Measurements from ENCODE around the gene DEK.

The DEK gene

DNA sequence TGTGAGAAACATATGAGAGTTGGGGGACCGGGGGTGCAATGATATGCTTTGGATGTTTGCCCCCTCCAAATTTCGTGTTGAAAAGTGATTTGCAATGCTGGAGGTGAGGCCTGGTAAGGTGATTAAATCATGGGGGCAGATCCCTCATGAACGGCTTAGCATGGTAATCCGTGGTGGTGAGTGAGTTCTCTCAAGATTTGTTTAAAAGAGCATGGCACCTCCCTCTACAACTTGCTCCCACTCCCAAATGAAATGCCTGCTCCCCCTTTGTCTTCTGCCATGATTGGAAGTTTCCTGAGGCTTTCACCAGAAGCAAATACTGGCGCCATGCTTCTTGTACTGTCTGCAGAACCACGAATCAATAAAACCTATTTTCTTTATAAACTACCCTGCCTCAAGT lies 2.5 kb downstream of the DEK start:
- H3K4me3 ChIP-seq (ENCODE audit: low read length): peak overlapping the region; percentile 71
- no peaks in the 10 kb centered on the region for H3K27me3 ChIP-seq (ENCODE audit: insufficient read depth, low read length)
- H2AFZ ChIP-seq (ENCODE audit: low read depth, low read length): no peak overlapping the region
- H3K36me3 ChIP-seq (ENCODE audit: insufficient read depth, low read length): peaks cover 48% of the 10 kb centered on the region
- H3K9me3 ChIP-seq (ENCODE audit: low read length): peaks cover 3% of the 10 kb centered on the region
- peaks cover 20% of the 10 kb centered on the region for H3K4me1 ChIP-seq (ENCODE audit: insufficient read depth, low read length)

GRCh38 chr6:18260448-18261106 lies 3.8 kb downstream of the DEK start:
- peaks cover 3% of the 10 kb centered on the region for H3K9me3 ChIP-seq (ENCODE audit: low read length)
- no peaks in the 10 kb centered on the region for H3K27me3 ChIP-seq (ENCODE audit: insufficient read depth, low read length)
- no peak overlapping the region for H3K4me3 ChIP-seq (ENCODE audit: low read length)
- H3K4me1 ChIP-seq (ENCODE audit: insufficient read depth, low read length): peaks cover 20% of the 10 kb centered on the region
- no peak overlapping the region for H2AFZ ChIP-seq (ENCODE audit: low read depth, low read length)
- H3K36me3 ChIP-seq (ENCODE audit: insufficient read depth, low read length): peaks cover 60% of the 10 kb centered on the region

DNA sequence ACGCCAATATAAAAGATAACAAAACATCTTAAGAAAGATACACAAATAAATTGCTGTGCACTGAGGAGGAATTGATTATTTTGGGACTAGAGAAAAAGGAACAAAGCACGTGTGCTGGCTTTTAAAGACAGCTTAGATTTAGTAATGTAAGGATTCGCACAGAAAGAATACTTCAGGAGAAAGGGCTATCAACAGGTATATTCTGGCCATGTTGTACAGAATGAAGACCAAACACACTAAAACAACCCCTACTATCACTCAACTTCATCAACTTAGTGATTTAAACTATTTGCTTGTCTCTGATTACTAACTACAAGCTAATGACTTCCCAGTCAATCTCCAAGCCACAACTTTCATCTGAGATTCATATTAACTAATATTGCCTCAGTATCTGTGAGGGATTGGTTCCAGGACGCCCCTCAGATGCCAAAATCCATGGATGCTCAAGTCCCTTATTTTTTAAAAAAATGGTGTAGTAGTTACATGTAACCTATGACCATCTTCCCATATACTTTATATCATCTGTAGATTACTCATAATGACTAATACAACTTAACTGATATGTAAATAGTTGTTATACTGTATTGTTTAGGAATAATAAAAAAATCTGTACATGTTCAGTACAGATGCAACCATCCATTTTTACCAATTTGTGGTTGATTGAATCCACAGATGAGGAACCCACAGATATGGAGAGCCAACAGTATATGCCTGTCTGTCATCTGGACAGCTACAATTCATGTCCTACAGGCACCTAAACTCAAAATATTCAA lies 4.5 kb downstream of the DEK start:
- Histone ChIP-seq H2AFZ (ENCODE audit: low read depth, low read length) (no peak overlapping the region), H3K4me1 (ENCODE audit: insufficient read depth, low read length) (peaks cover 14% of the 10 kb centered on the region), H3K27me3 (ENCODE audit: insufficient read depth, low read length) (no peaks in the 10 kb centered on the region), H3K9me3 (ENCODE audit: low read length) (peaks cover 3% of the 10 kb centered on the region), H3K36me3 (ENCODE audit: insufficient read depth, low read length) (peaks cover 67% of the 10 kb centered on the region), H3K4me3 (ENCODE audit: low read length) (no peak overlapping the region)

DNA sequence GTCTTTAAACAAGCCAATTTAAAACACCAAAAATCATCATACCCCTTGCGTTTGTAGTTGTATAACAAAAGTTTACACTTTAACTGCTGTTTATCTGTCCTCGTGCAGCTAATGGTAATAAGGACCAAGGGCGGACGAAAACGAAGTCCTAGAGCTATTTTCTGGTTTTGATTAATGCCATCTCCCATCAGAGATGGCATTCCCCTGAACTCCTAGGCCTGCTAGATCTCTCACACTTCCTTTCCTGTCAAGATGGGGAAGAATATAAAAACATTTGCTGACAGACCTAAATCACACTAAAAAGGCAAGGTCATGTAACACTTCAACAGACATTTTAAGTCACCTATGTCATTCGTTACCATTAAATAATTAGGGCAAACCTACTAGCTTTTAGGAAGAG lies 9.5 kb downstream of the DEK start:
- Histone ChIP-seq H3K27me3 (ENCODE audit: insufficient read depth, low read length) (no peaks in the 10 kb centered on the region), H2AFZ (ENCODE audit: low read depth, low read length) (no peak overlapping the region), H3K4me1 (ENCODE audit: insufficient read depth, low read length) (no peaks in the 10 kb centered on the region), H3K36me3 (ENCODE audit: insufficient read depth, low read length) (peaks cover 88% of the 10 kb centered on the region), H3K4me3 (ENCODE audit: low read length) (no peak overlapping the region), H3K9me3 (ENCODE audit: low read length) (peaks cover 1% of the 10 kb centered on the region)

DNA sequence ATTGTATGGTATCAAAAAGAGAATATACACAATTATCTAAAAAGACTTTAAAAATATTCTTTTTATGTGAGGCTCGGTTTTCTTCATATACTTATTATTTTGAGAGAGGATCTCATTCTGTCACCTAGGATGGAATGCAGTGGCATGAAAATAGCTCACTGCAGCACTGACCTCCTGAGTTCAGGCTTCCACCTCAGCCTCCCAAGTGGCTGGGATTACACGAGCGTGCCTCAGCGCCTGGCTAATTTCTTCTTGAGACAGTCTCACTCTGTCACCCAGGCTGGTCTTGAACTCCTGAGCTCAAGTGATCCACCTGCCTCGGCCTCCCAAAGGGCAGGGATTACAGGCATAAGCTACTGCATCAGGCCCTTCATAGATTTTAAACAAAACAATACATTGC lies 10.7 kb downstream of the DEK start:
- Histone ChIP-seq H3K36me3 (ENCODE audit: insufficient read depth, low read length) (peaks cover 91% of the 10 kb centered on the region), H2AFZ (ENCODE audit: low read depth, low read length) (no peak overlapping the region), H3K27me3 (ENCODE audit: insufficient read depth, low read length) (no peaks in the 10 kb centered on the region), H3K4me3 (ENCODE audit: low read length) (no peak overlapping the region), H3K4me1 (ENCODE audit: insufficient read depth, low read length) (no peaks in the 10 kb centered on the region), H3K9me3 (ENCODE audit: low read length) (peaks cover 1% of the 10 kb centered on the region)

- Histone ChIP-seq H2AFZ (ENCODE audit: low read depth, low read length) (no peak overlapping the region), H3K36me3 (ENCODE audit: insufficient read depth, low read length) (peaks cover 91% of the 10 kb centered on the region), H3K9me3 (ENCODE audit: low read length) (no peaks in the 10 kb centered on the region), H3K4me3 (ENCODE audit: low read length) (no peak overlapping the region), H3K4me1 (ENCODE audit: insufficient read depth, low read length) (no peaks in the 10 kb centered on the region), H3K27me3 (ENCODE audit: insufficient read depth, low read length) (no peaks in the 10 kb centered on the region)
Measured at GRCh38 chr6:18249271-18249670, 15.1 kb downstream of the DEK start.

DNA sequence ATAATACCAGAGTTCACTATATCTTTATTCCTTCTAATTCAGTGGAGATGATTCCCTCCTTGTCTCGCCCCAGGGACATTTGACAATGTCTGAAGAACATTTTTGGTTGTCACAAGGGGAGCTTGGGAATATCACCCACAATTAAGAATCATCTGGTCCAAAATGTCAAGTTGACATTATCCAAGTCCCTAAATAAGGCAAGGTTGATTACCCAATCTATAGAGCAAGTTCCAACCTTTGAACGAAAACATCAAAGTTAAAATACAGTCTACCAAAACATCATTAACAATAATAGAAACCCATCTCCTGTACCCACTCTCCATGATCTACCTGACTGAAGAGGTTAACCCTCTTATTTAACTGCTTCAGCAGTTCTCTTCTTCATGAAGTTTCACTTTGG lies 15.6 kb downstream of the DEK start:
- no peak overlapping the region for H3K4me3 ChIP-seq (ENCODE audit: low read length)
- no peak overlapping the region for H2AFZ ChIP-seq (ENCODE audit: low read depth, low read length)
- H3K4me1 ChIP-seq (ENCODE audit: insufficient read depth, low read length): no peaks in the 10 kb centered on the region
- no peaks in the 10 kb centered on the region for H3K27me3 ChIP-seq (ENCODE audit: insufficient read depth, low read length)
- H3K36me3 ChIP-seq (ENCODE audit: insufficient read depth, low read length): peaks cover 89% of the 10 kb centered on the region
- H3K9me3 ChIP-seq (ENCODE audit: low read length): no peaks in the 10 kb centered on the region

DNA sequence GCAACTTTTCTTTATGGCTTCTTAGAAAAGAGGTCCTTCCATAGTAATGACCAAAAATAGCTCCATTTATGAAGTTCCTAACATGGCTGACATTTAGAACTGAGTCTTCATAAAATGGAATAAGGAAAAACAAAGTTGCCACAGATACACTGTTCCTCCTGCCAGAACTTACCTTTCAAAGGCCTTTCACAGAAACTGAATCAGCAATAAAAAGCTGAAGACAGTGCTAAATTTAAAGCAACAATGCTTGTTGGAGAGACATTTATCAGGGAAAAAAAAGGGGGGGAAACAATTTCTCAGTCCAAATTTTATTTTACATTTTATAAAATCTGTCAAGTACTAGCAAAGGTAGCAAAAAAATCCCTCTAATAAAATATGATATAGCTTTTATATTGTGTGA lies 17.3 kb downstream of the DEK start:
- peaks cover 87% of the 10 kb centered on the region for H3K36me3 ChIP-seq (ENCODE audit: insufficient read depth, low read length)

GRCh38 chr6:18246205-18246604 lies 18.1 kb downstream of the DEK start:
- no peaks in the 10 kb centered on the region for H3K4me1 ChIP-seq (ENCODE audit: insufficient read depth, low read length)
- no peaks in the 10 kb centered on the region for H3K27me3 ChIP-seq (ENCODE audit: insufficient read depth, low read length)
- peaks cover 87% of the 10 kb centered on the region for H3K36me3 ChIP-seq (ENCODE audit: insufficient read depth, low read length)
- no peaks in the 10 kb centered on the region for H3K9me3 ChIP-seq (ENCODE audit: low read length)
- no peak overlapping the region for H3K4me3 ChIP-seq (ENCODE audit: low read length)
- no peak overlapping the region for H2AFZ ChIP-seq (ENCODE audit: low read depth, low read length)

More for the DNA sequence above, 17.3 kb downstream of the DEK start:
- Histone ChIP-seq H3K27me3 (ENCODE audit: insufficient read depth, low read length) (no peaks in the 10 kb centered on the region), H3K9me3 (ENCODE audit: low read length) (no peaks in the 10 kb centered on the region), H2AFZ (ENCODE audit: low read depth, low read length) (no peak overlapping the region), H3K4me1 (ENCODE audit: insufficient read depth, low read length) (no peaks in the 10 kb centered on the region), H3K4me3 (ENCODE audit: low read length) (no peak overlapping the region)

- Histone ChIP-seq H3K9me3 (ENCODE audit: low read length) (no peaks in the 10 kb centered on the region), H3K27me3 (ENCODE audit: insufficient read depth, low read length) (no peaks in the 10 kb centered on the region), H3K4me1 (ENCODE audit: insufficient read depth, low read length) (no peaks in the 10 kb centered on the region), H3K36me3 (ENCODE audit: insufficient read depth, low read length) (peaks cover 88% of the 10 kb centered on the region), H3K4me3 (ENCODE audit: low read length) (no peak overlapping the region), H2AFZ (ENCODE audit: low read depth, low read length) (no peak overlapping the region)
Measured at GRCh38 chr6:18245642-18246041, 18.7 kb downstream of the DEK start.

DNA sequence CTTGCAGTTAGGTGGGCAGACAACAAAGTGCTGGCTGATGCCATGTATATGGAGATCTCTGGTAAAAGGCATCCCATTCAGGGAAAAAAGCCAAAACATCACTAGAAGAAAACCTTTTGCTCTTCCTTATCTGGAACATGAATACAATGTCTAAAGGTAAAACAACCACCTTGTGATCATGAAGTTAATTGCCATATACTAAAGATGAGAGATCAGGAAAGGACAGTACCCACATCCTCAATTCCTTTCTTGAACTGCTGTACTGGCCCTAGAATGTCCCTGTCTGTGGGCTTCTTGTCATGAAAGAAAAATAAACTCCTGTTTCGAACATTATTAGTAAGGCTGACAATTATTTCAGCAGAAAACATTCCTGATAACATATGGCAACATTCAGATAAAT lies 19.3 kb downstream of the DEK start:
- Histone ChIP-seq H3K36me3 (ENCODE audit: insufficient read depth, low read length) (peaks cover 89% of the 10 kb centered on the region), H2AFZ (ENCODE audit: low read depth, low read length) (no peak overlapping the region), H3K4me1 (ENCODE audit: insufficient read depth, low read length) (no peaks in the 10 kb centered on the region), H3K9me3 (ENCODE audit: low read length) (no peaks in the 10 kb centered on the region), H3K27me3 (ENCODE audit: insufficient read depth, low read length) (no peaks in the 10 kb centered on the region), H3K4me3 (ENCODE audit: low read length) (no peak overlapping the region)

GRCh38 chr6:18244251-18244650 lies 20.1 kb downstream of the DEK start:
- Histone ChIP-seq H3K27me3 (ENCODE audit: insufficient read depth, low read length) (no peaks in the 10 kb centered on the region), H3K36me3 (ENCODE audit: insufficient read depth, low read length) (peaks cover 87% of the 10 kb centered on the region), H3K9me3 (ENCODE audit: low read length) (no peaks in the 10 kb centered on the region), H3K4me3 (ENCODE audit: low read length) (no peak overlapping the region), H3K4me1 (ENCODE audit: insufficient read depth, low read length) (no peaks in the 10 kb centered on the region), H2AFZ (ENCODE audit: low read depth, low read length) (no peak overlapping the region)

- Histone ChIP-seq H3K36me3 (ENCODE audit: insufficient read depth, low read length) (peaks cover 87% of the 10 kb centered on the region), H3K27me3 (ENCODE audit: insufficient read depth, low read length) (no peaks in the 10 kb centered on the region), H3K4me3 (ENCODE audit: low read length) (no peak overlapping the region), H3K9me3 (ENCODE audit: low read length) (no peaks in the 10 kb centered on the region), H2AFZ (ENCODE audit: low read depth, low read length) (no peak overlapping the region), H3K4me1 (ENCODE audit: insufficient read depth, low read length) (no peaks in the 10 kb centered on the region)
Measured at GRCh38 chr6:18243302-18243893, 20.9 kb downstream of the DEK start.

Measured in neuron (in vitro differentiated cells).